Measurements from ENCODE around the gene SMIM36. TPM values are rescaled to one million over a fixed set of nuclear protein-coding genes. Genes with fewer than 3 reads are reported as not detected.

The SMIM36 gene
- total RNA-seq, 1 donor from 2014 or later = not detected

DNA sequence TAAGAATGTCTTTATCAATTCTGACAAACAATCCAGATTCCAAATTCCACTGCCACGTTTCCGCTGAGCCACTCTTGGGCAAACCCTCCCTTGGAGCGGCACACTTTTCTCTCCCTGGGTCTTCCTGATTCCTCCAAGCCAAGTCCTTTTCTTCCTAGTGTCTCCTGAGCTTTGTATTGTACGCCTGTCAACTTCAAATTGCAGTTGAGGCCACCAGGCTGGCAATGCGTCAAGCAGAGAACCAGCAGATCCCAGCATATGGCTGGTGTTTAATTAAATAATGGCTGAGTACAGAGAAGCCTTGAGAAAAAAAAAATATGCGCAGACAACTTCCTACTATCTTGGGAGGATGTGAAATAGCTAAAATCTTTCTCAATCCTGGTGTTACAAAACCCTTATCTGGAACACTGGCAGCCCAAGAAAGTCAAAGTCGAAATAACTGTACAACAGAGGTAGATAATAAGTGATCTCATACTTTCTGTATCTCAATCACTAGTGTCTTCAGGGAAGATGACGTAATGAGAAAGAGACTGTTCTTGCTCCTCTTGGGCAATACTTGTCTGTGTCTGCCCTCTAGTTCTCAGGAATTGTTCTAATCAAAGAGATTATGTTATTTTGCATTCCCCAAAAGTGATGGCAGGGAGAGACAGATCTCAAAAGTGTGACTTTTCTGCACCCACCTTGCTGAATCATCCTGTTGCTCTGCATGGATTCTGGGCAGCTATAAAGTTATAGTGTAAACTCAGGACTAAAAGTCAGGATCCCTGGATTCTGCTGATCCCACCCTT lies 15.0 kb downstream of the SMIM36 start:
- no peaks in the 10 kb centered on the region for H3K36me3 Mint-ChIP-seq
- no peaks in the 10 kb centered on the region for H3K27me3 Mint-ChIP-seq (ENCODE audit: low read depth)
- peaks cover 24% of the 10 kb centered on the region for H3K4me1 Mint-ChIP-seq
- no peak for DNase-seq (ENCODE audit: low spot score in 2 of 2, unreplicated experiment in 2 of 2)
- H3K27ac Mint-ChIP-seq = peak overlapping the region; percentile 65
- TF ChIP-seq, protein P1, sequence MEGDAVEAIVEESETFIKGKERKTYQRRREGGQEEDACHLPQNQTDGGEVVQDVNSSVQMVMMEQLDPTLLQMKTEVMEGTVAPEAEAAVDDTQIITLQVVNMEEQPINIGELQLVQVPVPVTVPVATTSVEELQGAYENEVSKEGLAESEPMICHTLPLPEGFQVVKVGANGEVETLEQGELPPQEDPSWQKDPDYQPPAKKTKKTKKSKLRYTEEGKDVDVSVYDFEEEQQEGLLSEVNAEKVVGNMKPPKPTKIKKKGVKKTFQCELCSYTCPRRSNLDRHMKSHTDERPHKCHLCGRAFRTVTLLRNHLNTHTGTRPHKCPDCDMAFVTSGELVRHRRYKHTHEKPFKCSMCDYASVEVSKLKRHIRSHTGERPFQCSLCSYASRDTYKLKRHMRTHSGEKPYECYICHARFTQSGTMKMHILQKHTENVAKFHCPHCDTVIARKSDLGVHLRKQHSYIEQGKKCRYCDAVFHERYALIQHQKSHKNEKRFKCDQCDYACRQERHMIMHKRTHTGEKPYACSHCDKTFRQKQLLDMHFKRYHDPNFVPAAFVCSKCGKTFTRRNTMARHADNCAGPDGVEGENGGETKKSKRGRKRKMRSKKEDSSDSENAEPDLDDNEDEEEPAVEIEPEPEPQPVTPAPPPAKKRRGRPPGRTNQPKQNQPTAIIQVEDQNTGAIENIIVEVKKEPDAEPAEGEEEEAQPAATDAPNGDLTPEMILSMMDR (IDR thresholded peaks at IDR 0.05; ENCODE audit: unreplicated experiment) = no peak
- no peaks in the 10 kb centered on the region for H3K9me3 Mint-ChIP-seq
- no peak overlapping the region for H3K4me3 Mint-ChIP-seq

DNA sequence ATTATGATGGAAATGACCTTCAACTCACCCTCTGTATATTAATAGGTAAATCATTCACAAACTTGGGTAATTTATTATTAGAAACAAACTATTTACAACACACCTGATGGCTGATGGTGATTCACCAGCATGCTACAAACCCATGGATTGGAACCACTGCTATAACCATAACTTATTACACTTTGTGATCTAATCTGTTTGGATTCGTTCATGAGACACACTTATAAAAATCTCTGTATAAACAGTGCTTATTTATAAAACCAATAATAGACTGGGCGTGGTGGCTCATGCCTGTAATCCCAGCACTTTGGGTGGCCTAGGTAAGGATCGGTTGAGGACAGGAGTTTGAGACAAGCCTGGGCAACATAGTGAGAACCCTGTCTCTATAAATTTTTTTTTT lies 16.0 kb downstream of the SMIM36 start:
- Mint-ChIP-seq H3K27me3 (ENCODE audit: low read depth) (no peaks in the 10 kb centered on the region), H3K27ac (no peak overlapping the region), H3K4me1 (peaks cover 24% of the 10 kb centered on the region), H3K4me3 (no peak overlapping the region), H3K9me3 (no peaks in the 10 kb centered on the region), H3K36me3 (no peaks in the 10 kb centered on the region)
- no peak for DNase-seq (ENCODE audit: low spot score in 2 of 2, unreplicated experiment in 2 of 2)
- TF ChIP-seq, protein P1 (IDR thresholded peaks at IDR 0.05; ENCODE audit: unreplicated experiment) = no peak

- Mint-ChIP-seq H3K27ac (no peak overlapping the region), H3K36me3 (no peaks in the 10 kb centered on the region), H3K4me1 (peaks cover 29% of the 10 kb centered on the region), H3K4me3 (no peak overlapping the region), H3K9me3 (no peaks in the 10 kb centered on the region), H3K27me3 (ENCODE audit: low read depth) (no peaks in the 10 kb centered on the region)
- TF ChIP-seq, protein P1 (IDR thresholded peaks at IDR 0.05; ENCODE audit: unreplicated experiment) = no peak
- DNase-seq (ENCODE audit: low spot score in 2 of 2, unreplicated experiment in 2 of 2) = no peak
These were observed 18.4 kb downstream of the SMIM36 start for GRCh38 chr17:55492781-55493341.

DNA sequence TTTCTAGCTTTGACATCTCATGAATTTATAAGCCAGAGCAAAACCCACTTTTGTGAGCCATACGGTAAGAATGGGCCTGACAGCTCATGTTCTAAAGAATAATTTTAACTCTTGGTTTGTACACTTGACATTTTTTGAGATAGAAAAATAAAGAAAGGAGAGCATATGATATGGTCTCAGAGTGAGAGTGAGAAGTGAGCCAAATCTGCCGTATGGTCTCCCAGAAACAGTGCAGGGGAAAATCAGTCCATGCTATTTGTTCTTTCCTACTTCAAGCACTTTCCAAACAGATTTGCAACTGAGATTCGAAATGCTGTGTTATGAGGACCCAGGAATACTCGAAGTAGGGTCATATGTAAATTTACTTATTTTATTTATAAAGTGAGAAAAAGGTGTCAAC lies 20.9 kb downstream of the SMIM36 start:
- no peak overlapping the region for H3K27ac Mint-ChIP-seq
- no peaks in the 10 kb centered on the region for H3K36me3 Mint-ChIP-seq
- no peak for DNase-seq (ENCODE audit: low spot score in 2 of 2, unreplicated experiment in 2 of 2)
- no peaks in the 10 kb centered on the region for H3K9me3 Mint-ChIP-seq
- H3K4me1 Mint-ChIP-seq = peaks cover 28% of the 10 kb centered on the region
- H3K4me3 Mint-ChIP-seq = no peak overlapping the region
- no peaks in the 10 kb centered on the region for H3K27me3 Mint-ChIP-seq (ENCODE audit: low read depth)
- TF ChIP-seq, protein P1 (IDR thresholded peaks at IDR 0.05; ENCODE audit: unreplicated experiment) = no peak

GRCh38 chr17:55487695-55488432 lies 23.4 kb downstream of the SMIM36 start:
- H3K36me3 Mint-ChIP-seq = no peaks in the 10 kb centered on the region
- no peaks in the 10 kb centered on the region for H3K27me3 Mint-ChIP-seq (ENCODE audit: low read depth)
- DNase-seq (ENCODE audit: low spot score in 2 of 2, unreplicated experiment in 2 of 2) = no peak
- peaks cover 20% of the 10 kb centered on the region for H3K4me1 Mint-ChIP-seq
- H3K27ac Mint-ChIP-seq = peak overlapping the region; percentile 84
- no peaks in the 10 kb centered on the region for H3K9me3 Mint-ChIP-seq
- H3K4me3 Mint-ChIP-seq = peak overlapping the region; percentile 33
- TF ChIP-seq, protein P1 (IDR thresholded peaks at IDR 0.05; ENCODE audit: unreplicated experiment) = no peak
